HG02970 (cell line): ENCODE measurements around the gene NEURL1B.

Experiments
- ATAC-seq: cut with Tn5 transposase; IDR thresholded peaks from one replicate; pipeline ENCODE4 v1.9.1; 2021; ENCODE audit warnings: mild to moderate bottlenecking, moderate library complexity, moderate number of reproducible peaks; ENCODE audit not compliant: unreplicated experiment, low FRiP score

NEURL1B gene

GRCh38 chr5:172727551-172727950 lies 86.5 kb downstream of the NEURL1B start:
- no peak for ATAC-seq

DNA sequence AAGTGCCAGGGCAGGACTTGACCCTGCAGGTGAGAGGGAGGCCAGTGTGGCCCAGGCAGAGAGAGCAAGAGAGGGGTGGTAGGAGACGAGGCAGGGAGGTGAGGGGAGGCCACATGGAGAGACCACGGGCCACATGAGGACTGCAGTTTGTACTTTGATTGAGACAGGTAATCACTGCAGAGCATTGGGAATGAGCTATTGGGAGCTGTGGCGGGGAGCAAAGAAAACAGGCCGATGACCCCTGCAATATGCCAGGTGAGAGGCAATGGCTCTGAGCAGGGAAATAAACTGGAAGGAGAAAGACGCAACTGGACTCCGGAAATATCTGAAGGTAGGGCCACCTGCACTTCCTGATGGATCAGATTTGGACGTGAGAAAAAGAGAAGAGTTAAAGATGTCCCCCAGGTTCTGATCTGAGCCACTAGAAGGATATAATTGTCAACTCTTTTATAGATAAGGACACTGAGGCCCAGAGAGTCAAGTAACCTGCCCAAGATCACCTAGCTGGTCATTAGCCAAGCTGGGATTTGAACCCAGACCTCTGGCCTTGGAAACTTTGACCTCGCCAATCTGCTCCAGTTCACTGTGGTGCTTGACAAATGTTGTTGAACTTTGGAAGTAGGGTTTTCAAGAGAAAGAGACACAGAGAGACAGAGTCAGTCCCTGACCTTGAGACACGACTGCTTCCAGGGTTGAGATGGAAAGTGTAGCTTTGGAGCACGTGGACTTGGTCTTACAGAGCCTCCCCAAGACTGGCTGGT lies 87.6 kb downstream of the NEURL1B start:
- ATAC-seq = no peak

DNA sequence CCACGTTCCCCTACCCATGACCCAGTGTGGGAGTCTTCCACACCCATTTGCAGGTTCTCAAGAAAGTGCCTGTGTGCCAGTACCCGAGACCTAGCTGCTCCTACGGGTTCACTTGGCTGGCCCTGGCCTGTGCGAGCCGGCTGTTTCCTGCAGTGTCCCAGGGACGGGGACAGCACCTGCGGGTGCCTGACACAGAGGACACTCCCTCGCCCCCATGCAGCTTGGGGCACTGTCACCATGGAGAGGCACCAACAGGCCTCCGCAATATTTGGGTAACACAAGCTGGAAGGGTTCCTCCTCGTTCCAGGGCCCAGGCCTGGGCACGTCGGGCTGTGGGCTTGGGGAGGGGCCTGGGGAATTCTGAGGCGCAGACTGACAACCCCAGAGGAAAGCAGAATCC lies 88.5 kb downstream of the NEURL1B start:
- ATAC-seq = no peak

GRCh38 chr5:172730222-172730621 lies 89.2 kb downstream of the NEURL1B start:
- ATAC-seq = no peak

GRCh38 chr5:172730981-172731679 lies 90.1 kb downstream of the NEURL1B start:
- no peak for ATAC-seq

- no peak for ATAC-seq
Measured at GRCh38 chr5:172731680-172732074, 90.6 kb downstream of the NEURL1B start.

DNA sequence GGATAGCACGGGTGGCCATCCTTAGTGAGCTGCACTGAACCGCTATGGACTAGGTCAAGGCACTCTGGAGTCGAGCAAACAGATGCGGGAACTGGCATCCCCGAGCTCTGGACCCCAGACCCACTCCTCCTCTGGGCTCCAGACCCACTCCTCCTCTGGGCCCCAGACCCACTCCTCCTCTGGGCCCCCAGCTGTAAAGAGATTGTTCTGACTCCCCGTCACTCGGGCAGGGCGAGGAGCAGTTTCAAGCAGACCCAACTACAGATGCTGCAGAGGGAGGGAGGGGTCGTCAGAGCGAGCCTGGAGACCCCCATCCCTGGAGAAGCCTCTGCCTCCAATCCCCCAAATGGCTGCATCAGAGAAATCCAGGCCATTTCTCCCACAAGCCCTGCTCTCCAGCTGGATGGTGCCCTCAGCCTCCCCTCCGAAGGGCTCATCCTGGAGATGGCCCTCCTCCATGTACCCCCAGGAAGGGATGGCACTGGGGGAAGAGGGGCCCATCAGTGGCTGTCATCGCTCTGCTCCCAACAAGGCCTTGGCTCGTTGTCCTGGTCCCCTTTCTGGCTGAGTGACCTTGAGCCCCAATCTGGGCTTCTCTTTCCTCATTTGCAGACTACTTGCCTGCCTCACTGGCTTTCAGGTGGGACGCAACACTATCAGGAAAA lies 91.3 kb downstream of the NEURL1B start:
- ATAC-seq = no peak

- no peak for ATAC-seq
Measured at GRCh38 chr5:172733131-172733973, 92.3 kb downstream of the NEURL1B start.

DNA sequence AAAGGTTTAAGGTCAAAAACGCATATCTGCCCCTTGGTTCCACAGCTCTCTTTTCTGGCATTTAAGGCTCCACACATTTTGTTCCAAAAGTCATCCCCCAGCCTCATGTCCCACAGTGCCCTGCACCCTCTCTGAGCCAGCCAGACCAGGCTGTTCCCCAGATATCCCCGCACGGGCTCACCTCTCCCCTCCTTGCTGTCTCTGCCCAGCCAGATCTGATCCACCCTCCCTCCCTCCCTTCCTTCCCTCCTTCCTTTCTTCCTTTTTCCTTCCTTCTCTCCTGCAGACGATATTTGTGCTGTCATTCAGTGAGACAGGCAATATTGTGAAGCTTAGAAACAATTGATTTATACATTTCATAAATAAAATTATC lies 92.9 kb downstream of the NEURL1B start:
- ATAC-seq = no peak

DNA sequence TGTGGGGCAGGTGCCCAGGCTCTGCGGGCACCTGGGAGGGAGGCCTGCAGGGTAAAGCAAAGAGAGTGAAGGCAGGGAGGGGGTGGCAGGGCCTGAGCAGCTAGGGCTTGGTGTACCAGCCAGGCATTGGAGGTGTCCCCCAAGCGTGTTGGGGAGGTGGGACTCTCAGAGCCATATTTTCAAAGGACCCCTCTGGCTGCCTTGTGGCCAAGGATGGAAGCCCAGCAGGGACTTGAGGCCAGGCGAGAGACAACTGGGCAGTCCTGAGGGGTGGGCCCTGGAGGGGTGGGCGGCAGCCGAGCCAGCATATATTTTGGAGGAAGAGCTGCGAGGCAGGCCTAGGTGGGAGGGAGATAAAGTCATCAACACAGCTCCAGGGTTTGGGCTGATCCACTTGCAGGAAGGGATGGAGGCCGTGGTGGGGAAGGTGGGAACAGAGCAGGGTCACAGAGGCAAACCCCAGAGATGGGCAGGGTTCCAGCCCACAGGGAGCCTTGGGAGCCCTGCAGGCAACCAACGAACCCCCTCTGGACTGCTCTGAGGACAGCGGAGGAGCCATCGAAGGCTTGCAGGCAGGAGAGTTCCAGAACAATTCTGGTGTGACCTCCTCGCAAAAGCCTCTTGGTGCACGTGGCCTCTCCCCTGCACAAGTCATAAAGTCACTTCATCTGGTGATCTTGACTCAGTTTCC lies 94.2 kb downstream of the NEURL1B start:
- ATAC-seq = no peak

- no peak for ATAC-seq
Measured at GRCh38 chr5:172736508-172737135, 95.6 kb downstream of the NEURL1B start.

- no peak for ATAC-seq
Measured at GRCh38 chr5:172739375-172739774, 98.3 kb downstream of the NEURL1B start.

DNA sequence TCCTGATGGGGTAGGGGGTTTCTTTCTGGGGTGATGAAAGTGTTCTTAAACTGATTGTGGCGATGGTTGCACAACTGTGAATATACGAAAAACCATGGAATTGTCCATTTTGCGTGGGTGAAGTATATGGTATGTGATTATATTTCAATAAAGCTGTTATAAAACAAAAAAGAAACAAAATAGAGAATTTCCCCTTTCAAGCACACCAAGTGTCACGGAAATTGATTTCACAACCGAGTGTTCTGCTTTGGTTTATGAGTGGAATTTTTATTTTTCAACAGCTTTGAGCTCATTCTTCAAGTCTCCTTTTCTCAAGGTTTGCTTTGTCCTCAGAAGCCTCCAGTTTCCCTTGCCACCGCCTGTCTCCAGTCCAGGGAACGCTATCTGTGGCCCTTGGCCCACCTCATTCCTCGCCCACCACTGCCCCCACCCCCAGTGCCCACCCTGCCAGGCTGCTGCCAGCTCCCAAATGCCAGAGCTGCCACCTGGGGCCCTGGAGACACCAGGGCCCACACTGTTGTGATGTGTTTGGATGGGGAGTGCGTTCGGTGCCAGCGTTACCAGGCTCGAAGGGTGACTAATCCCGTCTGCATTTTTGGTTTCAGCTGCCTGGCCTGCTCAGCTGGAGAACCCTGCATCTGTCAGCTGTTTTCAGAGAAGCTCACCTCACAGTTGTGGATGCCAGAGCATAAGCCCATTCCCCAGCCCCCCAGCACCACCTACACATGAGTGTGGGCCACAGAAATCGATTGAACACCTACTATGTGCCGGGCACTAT lies 99.6 kb downstream of the NEURL1B start:
- ATAC-seq = no peak
